Renal cortex interstitium (tissue), 11 donors: Measurements from ENCODE around the gene BRF1. TPM values are rescaled to one million over a fixed set of nuclear protein-coding genes. Genes with fewer than 3 reads are reported as not detected.
"Not testable (repeated sequence)": the region's sequence is repeated elsewhere in the genome, so short reads cannot be mapped to it uniquely, and the experiment has no call there.

ENCODE experiments used
- DNase-seq, 11 donors: peaks; one replicate each; pipeline ENCODE4 v3.0.0-alpha.2; 2013; ENCODE audit warnings: low read depth in 9 of 11, low spot score in 4 of 11; ENCODE audit errors: extremely low read depth in 1 of 11
- polyA plus RNA-seq, 3 donors: library from polyadenylated mRNA; unstranded; fragments of 120-200 nt; gene quantifications; one replicate each; pipeline ENCODE4 v1.2.1, GENCODE V29; 2013; ENCODE audit not compliant: insufficient read length in 3 of 3

The BRF1 gene
- polyA plus RNA-seq, 3 donors = 24.8 to 40.0 (median 36.0) TPM

DNA sequence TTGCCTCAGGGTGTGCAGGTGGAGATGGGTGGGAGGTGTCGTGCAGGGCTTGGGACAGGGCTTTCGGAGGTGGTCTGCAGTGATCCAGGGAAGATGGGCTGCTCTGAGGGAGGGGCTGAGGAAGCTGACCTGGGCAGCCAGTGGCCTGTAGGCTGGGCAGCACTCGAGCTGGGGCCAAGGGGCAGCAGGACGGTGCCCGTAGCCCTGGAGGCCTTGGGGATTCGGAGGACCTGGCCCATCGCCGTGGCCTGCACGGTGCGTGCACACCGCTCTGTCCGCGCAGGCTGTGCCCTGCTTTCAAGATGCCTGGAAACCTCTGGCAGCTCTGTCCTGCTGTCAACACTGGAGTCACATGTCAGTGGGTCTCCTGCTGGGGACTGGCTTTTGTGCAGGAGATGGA, 22.9 kb upstream of the BRF1 start:
- no peak for DNase-seq

DNA sequence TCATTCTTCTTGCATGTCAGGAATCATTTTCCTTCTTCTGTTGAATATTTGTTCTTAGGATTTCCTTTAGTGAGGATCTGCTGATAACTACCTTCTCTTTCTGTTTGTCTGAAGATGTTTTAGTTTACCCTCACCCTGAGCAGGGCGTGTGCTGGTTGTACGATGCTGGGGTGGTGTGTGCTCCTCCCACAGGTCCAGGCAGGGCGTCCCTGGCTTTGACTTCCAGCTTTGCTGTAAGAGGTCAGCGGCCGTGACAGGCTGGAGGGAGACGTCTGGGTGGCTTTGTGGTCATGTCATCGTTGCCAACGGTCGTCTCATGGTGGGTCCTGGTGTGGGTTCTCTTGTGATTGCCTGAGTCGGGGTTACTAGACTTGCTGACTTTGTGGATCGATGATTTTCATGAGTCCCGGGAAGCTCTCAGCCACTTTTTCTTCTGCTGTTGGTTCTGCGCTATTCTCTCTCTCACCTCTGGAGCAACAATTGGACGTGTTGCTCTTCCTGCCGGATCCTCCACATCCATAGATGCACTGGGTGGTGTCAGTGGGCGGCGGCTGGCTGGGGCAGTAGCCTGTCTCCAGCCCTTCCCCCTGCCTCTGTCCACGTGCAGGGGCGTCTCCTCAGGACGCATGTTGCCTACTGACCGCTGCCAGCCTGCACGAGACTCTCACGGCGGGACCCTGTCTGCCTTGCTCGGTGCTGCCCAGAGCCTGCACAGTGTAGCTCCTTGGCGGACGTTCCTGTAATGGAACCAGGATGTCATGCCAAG, 22.2 kb upstream of the BRF1 start:
- no peak for DNase-seq

DNA sequence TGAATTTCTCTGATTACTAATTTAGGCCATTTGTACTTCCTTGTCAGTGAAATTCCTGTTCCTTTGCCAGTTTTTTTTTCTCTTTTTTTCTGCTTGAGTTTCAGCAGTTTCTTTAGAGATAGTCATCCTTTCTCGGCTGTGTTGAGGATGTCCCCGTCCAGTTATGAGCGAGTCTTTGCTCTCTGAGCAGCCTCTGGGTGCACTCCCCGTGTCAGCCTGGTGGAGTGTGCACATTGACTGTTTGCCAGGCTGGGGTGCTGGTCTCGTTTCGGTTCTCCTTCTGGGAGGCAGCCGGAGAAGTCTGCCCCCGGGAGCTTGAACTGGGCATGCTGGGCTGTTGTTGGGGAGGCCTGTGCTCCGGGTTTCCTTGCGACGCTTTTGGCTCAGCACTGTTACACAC, 16.7 kb upstream of the BRF1 start:
- no peak for DNase-seq

DNA sequence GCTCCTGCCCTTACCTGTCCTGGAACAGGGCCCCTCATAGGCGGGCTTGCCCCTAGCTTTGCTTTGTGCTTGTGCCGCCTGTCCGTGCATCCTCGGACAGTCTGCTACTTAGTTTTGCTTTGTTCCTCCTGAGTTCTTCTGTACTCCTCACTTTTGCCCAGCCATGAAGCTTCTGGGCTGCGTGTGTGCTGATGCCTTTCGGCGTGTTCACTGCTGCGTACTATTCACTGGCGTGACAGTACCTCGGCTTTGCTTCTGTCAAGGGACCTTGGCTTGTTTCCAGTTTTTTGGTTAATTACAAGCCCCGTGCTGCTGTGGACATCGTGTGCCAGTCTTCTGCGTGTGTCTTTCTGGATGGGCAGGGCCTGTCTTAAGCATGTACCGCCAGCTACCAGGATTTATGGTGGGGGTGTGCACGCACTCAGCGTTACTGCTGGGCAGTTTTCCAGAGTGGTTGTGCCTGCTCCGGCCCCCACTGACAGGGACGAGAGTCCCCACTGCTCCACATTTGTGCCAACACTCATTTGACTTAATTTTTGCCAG, 16.2 kb upstream of the BRF1 start:
- no peak for DNase-seq

DNA sequence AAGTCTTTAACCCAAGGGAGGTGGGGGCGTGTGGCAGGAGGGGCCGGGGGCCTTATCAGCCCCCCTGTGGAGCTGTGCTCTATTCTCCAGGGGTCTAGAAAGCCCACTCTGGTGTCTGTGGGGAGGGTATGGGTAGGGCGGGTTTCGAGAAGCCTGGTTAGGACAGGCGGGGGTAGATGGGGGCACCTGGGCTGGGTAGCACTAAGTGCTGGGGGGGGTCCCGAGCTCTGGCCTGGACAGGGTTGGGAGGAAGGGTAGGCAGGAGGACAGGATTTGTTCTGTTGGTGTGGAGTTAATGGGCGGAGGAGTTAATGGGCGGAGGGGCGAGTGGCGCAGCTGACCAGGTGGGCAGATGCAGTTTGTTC, 15.8 kb upstream of the BRF1 start:
- no peak for DNase-seq

DNA sequence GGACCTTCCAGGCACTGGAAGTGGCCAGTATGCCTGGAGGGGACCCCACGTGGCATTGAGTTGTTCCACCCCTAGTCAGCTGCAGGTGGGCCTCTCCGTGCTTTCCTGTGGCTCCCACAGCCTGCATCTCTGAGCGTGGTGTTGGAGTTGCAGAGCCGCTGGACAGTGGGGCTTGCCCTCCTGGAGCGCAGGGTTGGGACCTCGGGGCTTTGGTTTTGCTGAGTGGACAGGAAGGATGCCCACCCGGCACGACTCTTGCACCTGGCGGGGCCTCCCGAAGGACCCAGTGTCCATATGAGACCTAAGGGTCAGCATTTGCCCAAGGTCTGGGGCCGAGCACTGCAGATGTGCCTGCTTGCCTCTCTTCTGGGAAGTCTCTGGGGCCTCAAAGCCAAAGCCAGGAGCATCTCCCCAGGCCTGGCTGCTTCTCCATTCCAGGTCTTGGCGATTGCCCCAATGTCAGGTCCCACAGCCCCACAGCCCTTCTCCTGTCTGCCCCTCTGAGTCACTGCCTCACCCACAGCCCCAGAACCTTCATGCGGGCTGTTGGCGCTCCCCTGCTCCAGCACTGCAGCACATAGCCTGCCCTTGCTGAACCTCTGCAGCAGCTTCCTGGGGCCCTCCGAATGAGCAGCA, 15.3 kb upstream of the BRF1 start:
- no peak for DNase-seq

DNA sequence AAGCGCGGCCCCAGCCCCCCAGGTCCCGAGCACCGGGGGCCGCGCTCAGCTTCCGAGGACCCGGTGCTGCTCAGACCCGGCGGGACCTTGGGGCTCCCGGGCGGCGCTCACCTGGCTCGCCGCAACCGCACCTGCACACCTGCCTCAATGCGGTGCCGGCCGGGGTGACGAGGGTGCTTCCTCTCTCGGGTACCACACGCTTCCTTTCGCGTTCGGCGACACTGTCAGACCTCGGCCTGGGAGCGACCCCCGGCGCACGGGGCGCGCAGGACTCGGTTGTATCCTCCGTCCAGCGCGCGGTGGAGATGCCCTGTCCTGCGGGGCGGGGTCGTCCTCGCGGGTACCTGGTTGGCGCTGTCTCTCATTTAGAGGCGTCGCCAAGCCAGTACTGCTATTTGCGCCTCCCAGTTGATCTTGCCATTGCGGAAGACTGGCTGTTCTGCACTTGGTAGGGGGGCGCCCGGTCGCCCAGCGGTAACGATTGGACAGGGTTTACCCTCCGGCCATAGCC, 14.5 kb upstream of the BRF1 start:
- DNase-seq = no peak

DNA sequence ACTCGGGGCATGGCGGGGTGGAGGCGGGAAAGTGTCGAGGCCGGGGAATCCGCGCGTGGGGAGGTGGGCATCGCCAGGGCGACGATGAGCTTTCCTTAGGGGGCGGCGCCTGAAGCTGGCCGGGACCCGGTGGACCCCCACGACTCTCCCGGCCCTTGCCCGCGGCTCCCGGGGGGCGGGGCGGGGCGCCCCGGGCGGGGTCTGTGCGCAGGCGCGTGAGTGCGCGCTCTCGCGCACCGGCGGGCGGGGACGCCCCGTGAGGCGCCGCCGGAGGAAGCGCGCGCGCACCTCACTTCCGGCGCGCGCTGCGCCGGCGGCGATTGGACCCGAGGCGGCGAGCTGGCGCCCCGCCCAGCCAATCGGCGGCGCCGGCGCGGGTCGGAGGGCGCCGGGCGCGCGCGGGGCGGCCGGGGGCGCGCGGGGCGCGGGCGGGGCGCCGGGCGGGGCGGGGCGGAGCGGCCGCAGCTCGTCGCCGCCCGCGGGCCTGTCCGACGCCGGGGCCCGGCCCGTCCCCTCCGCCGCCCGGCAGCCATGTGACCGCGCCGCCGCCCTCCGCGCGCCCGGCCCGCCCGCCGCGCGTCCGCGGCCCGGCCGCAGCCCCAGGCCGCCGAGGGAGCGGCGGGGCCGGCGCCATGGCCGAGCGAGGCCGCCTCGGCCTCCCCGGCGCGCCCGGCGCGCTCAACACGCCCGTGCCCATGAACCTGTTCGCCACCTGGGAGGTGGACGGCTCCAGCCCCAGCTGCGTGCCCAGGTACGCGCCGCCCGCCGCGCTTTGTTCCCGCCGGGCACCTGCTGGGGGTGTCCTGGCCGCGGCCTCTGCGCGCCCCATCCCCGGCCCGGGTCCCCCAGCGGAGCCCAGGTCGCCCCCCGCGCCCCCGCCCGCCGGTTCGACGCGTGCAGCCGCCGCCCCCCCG, 13.7 kb upstream of the BRF1 start, which contains the start of gene PACS2:
TSS of gene PACS2 (plus strand) at position 462 of the 914 bp plus-strand sequence. CDS start at position 633, 171 bp downstream.
- DNase-seq = peak in 10 of 11 donors; percentile 60 to 86 (median 83)

DNA sequence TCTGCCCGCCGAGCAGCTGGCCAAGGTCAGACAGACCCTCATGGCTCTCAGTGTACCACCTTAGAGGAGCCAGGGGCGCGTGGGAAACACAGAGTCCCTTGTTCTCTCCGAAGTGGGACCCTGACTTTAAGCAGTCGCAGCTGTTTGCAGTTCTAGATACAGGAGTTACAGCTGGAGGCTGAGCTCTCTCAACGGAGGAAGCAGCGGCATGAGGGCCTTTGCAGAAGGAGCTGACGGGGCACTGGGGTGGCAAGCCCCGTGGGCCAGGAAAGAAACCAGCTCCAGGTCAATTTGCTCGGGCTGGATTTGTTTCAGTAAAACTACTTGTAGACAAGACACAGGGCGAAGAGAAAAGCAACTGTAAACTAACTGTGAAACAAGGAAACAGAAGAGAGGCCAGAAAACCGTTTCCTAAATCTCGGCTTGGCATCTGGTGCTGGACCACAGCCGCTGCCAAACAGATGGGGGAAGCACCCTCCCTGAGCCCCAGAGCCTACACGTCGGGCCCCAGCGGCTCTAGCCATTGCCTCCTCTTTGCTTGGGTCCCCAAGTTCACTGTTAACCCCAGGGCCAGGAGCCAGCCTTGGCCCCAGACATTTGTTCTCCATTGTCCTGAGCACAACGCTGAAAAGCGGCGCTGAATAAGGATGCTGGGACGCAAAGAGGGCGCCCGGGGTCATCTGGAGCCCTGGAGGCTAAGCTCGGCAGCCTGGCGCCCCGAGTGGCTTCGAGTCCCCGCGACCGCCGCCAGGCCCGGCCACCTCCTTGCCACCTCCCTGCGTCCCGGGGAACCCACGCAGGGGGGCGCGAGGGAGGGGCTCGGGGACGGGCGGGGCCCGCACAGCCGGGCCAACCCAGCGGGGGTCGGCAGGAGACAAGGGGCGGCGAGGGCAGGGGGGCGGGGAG, 12.8 kb upstream of the BRF1 start:
- DNase-seq = no peak

DNA sequence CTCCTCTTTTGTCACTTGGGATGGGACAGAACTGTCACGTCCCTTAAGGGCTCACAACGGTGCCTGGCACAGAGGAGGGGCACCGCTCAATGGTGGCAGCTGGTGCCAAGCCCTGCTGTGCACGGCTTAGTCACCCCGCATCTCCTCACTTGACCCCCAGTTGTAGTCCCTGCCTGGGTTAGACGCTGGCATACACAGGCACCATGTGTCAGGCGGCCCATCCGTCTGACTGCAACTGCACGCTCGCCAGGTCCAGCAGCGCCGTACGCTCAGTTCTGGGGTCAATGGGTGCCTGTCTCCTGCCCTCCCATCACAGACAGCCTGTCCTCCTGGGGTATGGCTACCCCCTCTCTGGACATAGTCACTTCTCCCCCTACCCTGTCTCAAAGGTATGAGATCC, 12.2 kb upstream of the BRF1 start:
- no peak for DNase-seq

DNA sequence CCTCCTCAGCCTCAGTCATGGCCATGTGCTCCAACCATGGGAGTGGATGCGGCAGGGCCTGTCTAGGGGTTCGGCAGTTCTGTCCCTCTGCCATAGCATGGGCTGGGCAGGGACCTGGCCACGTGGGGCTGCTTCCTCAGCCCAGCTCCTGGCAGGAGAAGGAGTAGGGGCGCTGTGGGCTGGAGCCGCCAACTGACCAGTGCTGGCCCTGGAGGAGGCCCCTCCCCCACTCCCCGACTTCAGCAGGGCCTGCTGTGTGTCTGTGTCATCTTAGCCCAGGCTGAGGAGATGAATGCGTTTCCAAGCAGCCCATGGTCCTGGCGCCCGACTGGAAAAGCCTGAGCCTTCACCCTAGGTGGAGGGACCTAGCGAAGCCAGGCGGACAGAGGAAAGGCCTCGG, 11.0 kb upstream of the BRF1 start:
- DNase-seq = no peak

DNA sequence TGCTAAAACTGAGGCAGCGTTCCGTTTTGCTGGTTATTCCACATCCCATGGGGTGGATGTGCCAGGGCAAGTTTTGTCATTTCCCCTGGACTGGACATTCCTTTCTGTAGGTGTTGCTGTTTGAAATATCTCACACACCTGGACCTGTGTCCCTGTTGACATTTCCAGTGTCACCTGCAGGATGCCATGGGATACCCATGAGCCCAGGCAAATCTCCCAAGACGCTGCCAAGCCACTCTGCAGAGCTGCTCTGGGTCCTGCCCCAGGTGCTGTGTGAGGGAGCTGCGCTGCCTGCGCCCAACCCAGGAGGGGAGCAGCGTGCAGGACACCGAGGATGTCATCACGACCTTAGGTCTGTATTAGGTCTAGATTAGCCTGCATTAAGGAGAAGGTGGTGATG, 8.6 kb upstream of the BRF1 start:
- DNase-seq = no peak

DNA sequence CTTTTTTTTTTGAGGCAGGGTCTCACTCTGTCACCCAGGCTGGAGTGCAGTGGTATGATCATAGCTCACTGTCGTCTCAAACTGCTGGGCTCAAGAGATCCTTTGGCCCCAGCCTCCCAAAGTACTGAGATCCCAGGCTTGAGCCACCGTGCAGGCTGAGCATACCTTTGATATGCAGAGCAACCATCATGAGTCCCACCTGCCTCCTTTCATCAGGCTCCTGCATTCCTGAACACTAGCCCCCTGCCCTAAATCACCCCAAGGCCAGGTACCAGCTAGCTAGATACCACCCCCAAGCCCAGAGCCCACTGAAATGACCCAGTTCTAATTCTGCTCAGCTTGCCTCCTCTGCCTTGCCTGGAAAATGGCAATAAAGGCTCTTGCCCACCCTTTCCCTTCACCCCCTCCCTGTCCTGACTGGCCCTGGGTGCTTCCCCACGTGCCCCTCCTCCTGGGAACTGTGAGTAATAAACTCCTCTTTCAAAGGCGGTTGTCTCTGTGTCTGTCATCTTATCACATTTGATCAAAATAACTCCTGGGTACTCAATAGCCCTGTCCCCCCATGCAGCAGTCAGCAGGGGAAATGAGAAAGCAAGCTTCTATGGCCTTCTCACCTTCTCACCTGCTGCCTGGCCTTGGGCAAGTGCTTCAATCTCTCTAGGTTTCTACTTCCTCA, 6.4 kb upstream of the BRF1 start:
- no peak for DNase-seq

DNA sequence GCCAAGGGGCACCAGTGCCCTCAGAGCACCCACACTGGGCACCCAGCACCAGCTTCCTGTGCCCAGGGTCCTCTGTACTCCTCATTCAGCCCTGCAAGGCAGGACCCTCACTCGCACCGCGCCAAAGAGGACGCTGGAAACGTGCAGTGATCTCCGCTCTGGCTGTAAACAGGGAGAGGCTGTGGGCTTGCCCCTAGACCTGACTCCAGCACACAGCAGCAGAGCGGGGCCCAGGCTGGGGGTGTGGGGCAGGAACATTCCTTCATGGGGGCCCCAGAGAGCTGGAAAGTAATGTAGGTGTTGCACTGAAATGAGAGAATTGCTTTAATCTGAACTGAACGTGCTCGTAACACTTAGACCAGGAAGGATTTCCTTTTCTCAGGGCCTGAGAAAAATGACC, 5.0 kb upstream of the BRF1 start:
- no peak for DNase-seq

DNA sequence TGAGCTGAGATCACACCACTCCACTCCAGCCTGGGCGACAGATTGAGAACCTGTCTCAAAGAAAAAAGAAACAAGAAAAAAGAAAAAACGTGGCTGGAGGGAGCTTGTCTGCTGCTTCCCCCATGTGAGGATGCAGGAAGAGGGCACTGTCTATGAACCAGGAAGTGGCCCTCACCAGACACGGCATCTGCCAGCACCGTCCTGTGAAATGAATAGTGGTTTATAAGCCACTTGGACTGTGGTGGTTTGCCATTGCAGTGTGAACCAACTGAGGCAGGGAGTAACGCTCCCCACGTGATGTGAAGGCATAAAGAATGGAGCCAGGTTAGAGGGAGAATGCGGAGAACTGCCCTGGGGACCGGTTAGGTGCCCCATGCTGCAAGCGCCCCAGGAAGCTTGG, 4.5 kb upstream of the BRF1 start:
- DNase-seq = no peak

DNA sequence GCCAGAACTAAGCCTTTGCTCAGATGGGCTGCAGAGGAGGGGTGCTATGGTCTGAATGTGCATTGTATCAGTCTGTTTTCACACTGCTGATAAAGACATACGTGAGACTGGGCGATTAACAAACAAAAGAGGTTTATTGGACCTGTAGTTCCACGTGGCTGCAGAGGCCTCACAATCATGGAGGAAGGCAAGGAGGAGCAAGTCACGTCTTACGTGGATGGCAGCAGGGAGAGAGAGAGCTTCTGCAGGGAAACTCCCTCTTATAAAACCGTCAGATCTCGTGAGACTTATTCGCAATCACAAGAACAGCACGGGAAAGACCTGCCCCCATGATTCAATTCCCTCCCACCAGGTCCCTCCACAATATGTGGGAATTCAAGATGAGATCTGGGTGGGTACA, 3.8 kb upstream of the BRF1 start:
- no peak for DNase-seq

DNA sequence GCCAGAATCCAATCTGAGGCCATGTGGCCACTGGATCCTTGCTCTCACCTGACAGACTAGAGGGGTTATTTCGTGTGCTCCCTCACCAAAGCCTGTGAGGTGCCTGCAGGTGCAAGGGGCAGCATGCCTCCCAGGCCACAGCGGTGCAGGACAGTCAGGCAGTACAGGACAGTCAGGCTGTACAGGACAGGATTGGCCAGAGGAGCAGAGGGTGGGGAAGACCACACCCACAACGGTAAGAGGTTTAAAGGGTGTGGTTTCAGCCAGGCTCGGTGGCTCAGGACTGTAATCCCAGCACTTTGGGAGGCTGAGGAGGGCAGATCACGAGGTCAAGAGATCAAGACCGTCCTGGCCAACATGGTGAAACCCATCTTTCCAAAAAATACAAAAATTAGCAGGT, 3.1 kb upstream of the BRF1 start:
- no peak for DNase-seq

DNA sequence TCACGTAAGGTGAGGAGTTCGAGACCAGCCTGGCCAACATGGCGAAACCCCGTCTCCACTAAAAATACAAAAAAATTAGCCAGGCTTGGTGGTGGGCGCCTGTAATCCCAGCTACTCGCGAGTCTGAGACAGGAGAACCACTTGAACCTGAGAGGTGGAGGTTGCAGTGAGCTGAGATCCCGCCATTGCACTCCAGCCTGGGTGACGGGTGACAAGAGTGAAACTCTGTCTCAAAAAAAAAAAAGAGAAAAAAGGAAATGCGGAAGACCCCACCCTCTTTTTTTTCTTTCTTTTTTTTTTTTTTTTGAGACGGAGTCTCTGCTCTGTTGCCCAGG, 1.1 kb upstream of the BRF1 start:
- not testable (repeated sequence) for DNase-seq
